ENCODE measurements around the gene UMODL1.

The UMODL1 gene

GRCh38 chr21:42105476-42106315, 34.6 kb downstream of the UMODL1 start:
- no peak overlapping the region for H3K27ac ChIP-seq (ENCODE audit: low read depth, low read length)
- H3K36me3 ChIP-seq (ENCODE audit: control insufficient read depth in 1 of 2, insufficient read depth in 2 of 2, low read length in 2 of 2): no peaks in the 10 kb centered on the region
- H3K9me3 ChIP-seq (ENCODE audit: control insufficient read depth in 1 of 2, low read length in 2 of 2): no peaks in the 10 kb centered on the region
- H3K9ac ChIP-seq (ENCODE audit: low read depth in 1 of 2, low read length in 2 of 2): no peak overlapping the region
- no peak overlapping the region for H3K4me3 ChIP-seq (ENCODE audit: low read depth in 1 of 2, low read length in 2 of 2)
- H3K4me1 ChIP-seq (ENCODE audit: control insufficient read depth in 1 of 2, insufficient read depth in 2 of 2, low read length in 2 of 2): peaks cover 31 to 45% of the 10 kb centered on the region in 2 donors
- H3K27me3 ChIP-seq (ENCODE audit: control insufficient read depth in 1 of 2, insufficient read depth in 2 of 2, low read length in 2 of 2): no peaks in the 10 kb centered on the region

GRCh38 chr21:42106425-42106824, 35.3 kb downstream of the UMODL1 start:
- Histone ChIP-seq H3K9me3 (ENCODE audit: control insufficient read depth in 1 of 2, low read length in 2 of 2) (no peaks in the 10 kb centered on the region), H3K36me3 (ENCODE audit: control insufficient read depth in 1 of 2, insufficient read depth in 2 of 2, low read length in 2 of 2) (no peaks in the 10 kb centered on the region), H3K9ac (ENCODE audit: low read depth in 1 of 2, low read length in 2 of 2) (no peak overlapping the region), H3K27ac (ENCODE audit: low read depth, low read length) (no peak overlapping the region), H3K4me1 (ENCODE audit: control insufficient read depth in 1 of 2, insufficient read depth in 2 of 2, low read length in 2 of 2) (peaks cover 26 to 44% of the 10 kb centered on the region in 2 donors), H3K4me3 (ENCODE audit: low read depth in 1 of 2, low read length in 2 of 2) (no peak overlapping the region), H3K27me3 (ENCODE audit: control insufficient read depth in 1 of 2, insufficient read depth in 2 of 2, low read length in 2 of 2) (no peaks in the 10 kb centered on the region)

- H3K9me3 ChIP-seq (ENCODE audit: control insufficient read depth in 1 of 2, low read length in 2 of 2): no peaks in the 10 kb centered on the region
- H3K9ac ChIP-seq (ENCODE audit: low read depth in 1 of 2, low read length in 2 of 2): no peak overlapping the region
- H3K27me3 ChIP-seq (ENCODE audit: control insufficient read depth in 1 of 2, insufficient read depth in 2 of 2, low read length in 2 of 2): no peaks in the 10 kb centered on the region
- H3K4me3 ChIP-seq (ENCODE audit: low read depth in 1 of 2, low read length in 2 of 2): no peak overlapping the region
- no peak overlapping the region for H3K27ac ChIP-seq (ENCODE audit: low read depth, low read length)
- H3K36me3 ChIP-seq (ENCODE audit: control insufficient read depth in 1 of 2, insufficient read depth in 2 of 2, low read length in 2 of 2): no peaks in the 10 kb centered on the region
- H3K4me1 ChIP-seq (ENCODE audit: control insufficient read depth in 1 of 2, insufficient read depth in 2 of 2, low read length in 2 of 2): peaks cover 18 to 35% of the 10 kb centered on the region in 2 donors
These were observed 36.2 kb downstream of the UMODL1 start for GRCh38 chr21:42107177-42107880.

- H3K9ac ChIP-seq (ENCODE audit: low read depth in 1 of 2, low read length in 2 of 2): no peak overlapping the region
- no peak overlapping the region for H3K27ac ChIP-seq (ENCODE audit: low read depth, low read length)
- no peaks in the 10 kb centered on the region for H3K27me3 ChIP-seq (ENCODE audit: control insufficient read depth in 1 of 2, insufficient read depth in 2 of 2, low read length in 2 of 2)
- H3K36me3 ChIP-seq (ENCODE audit: control insufficient read depth in 1 of 2, insufficient read depth in 2 of 2, low read length in 2 of 2): no peaks in the 10 kb centered on the region
- peaks cover 11 to 29% of the 10 kb centered on the region in 2 donors for H3K4me1 ChIP-seq (ENCODE audit: control insufficient read depth in 1 of 2, insufficient read depth in 2 of 2, low read length in 2 of 2)
- H3K4me3 ChIP-seq (ENCODE audit: low read depth in 1 of 2, low read length in 2 of 2): no peak overlapping the region
- no peaks in the 10 kb centered on the region for H3K9me3 ChIP-seq (ENCODE audit: control insufficient read depth in 1 of 2, low read length in 2 of 2)
These were observed 36.9 kb downstream of the UMODL1 start for GRCh38 chr21:42107881-42108553.

GRCh38 chr21:42108554-42109340, 37.6 kb downstream of the UMODL1 start:
- no peak overlapping the region for H3K27ac ChIP-seq (ENCODE audit: low read depth, low read length)
- H3K9ac ChIP-seq (ENCODE audit: low read depth in 1 of 2, low read length in 2 of 2): no peak overlapping the region
- no peaks in the 10 kb centered on the region for H3K27me3 ChIP-seq (ENCODE audit: control insufficient read depth in 1 of 2, insufficient read depth in 2 of 2, low read length in 2 of 2)
- H3K9me3 ChIP-seq (ENCODE audit: control insufficient read depth in 1 of 2, low read length in 2 of 2): no peaks in the 10 kb centered on the region
- H3K36me3 ChIP-seq (ENCODE audit: control insufficient read depth in 1 of 2, insufficient read depth in 2 of 2, low read length in 2 of 2): no peaks in the 10 kb centered on the region
- no peak overlapping the region for H3K4me3 ChIP-seq (ENCODE audit: low read depth in 1 of 2, low read length in 2 of 2)
- H3K4me1 ChIP-seq (ENCODE audit: control insufficient read depth in 1 of 2, insufficient read depth in 2 of 2, low read length in 2 of 2): peaks cover 4 to 21% of the 10 kb centered on the region in 2 donors

GRCh38 chr21:42109473-42109872, 38.4 kb downstream of the UMODL1 start:
- Histone ChIP-seq H3K4me3 (ENCODE audit: low read depth in 1 of 2, low read length in 2 of 2) (no peak overlapping the region), H3K9me3 (ENCODE audit: control insufficient read depth in 1 of 2, low read length in 2 of 2) (no peaks in the 10 kb centered on the region), H3K27ac (ENCODE audit: low read depth, low read length) (no peak overlapping the region), H3K36me3 (ENCODE audit: control insufficient read depth in 1 of 2, insufficient read depth in 2 of 2, low read length in 2 of 2) (no peaks in the 10 kb centered on the region), H3K4me1 (ENCODE audit: control insufficient read depth in 1 of 2, insufficient read depth in 2 of 2, low read length in 2 of 2) (peaks cover 0 to 17% of the 10 kb centered on the region in 2 donors), H3K27me3 (ENCODE audit: control insufficient read depth in 1 of 2, insufficient read depth in 2 of 2, low read length in 2 of 2) (no peaks in the 10 kb centered on the region), H3K9ac (ENCODE audit: low read depth in 1 of 2, low read length in 2 of 2) (no peak overlapping the region)

GRCh38 chr21:42109873-42110525, 38.9 kb downstream of the UMODL1 start:
- Histone ChIP-seq H3K9me3 (ENCODE audit: control insufficient read depth in 1 of 2, low read length in 2 of 2) (no peaks in the 10 kb centered on the region), H3K27ac (ENCODE audit: low read depth, low read length) (no peak overlapping the region), H3K27me3 (ENCODE audit: control insufficient read depth in 1 of 2, insufficient read depth in 2 of 2, low read length in 2 of 2) (no peaks in the 10 kb centered on the region), H3K4me3 (ENCODE audit: low read depth in 1 of 2, low read length in 2 of 2) (no peak overlapping the region), H3K9ac (ENCODE audit: low read depth in 1 of 2, low read length in 2 of 2) (no peak overlapping the region), H3K36me3 (ENCODE audit: control insufficient read depth in 1 of 2, insufficient read depth in 2 of 2, low read length in 2 of 2) (no peaks in the 10 kb centered on the region), H3K4me1 (ENCODE audit: control insufficient read depth in 1 of 2, insufficient read depth in 2 of 2, low read length in 2 of 2) (peaks cover 0 to 14% of the 10 kb centered on the region in 2 donors)

- no peak overlapping the region for H3K27ac ChIP-seq (ENCODE audit: low read depth, low read length)
- no peak overlapping the region for H3K9ac ChIP-seq (ENCODE audit: low read depth in 1 of 2, low read length in 2 of 2)
- no peak overlapping the region for H3K4me3 ChIP-seq (ENCODE audit: low read depth in 1 of 2, low read length in 2 of 2)
- no peaks in the 10 kb centered on the region for H3K9me3 ChIP-seq (ENCODE audit: control insufficient read depth in 1 of 2, low read length in 2 of 2)
- no peaks in the 10 kb centered on the region for H3K27me3 ChIP-seq (ENCODE audit: control insufficient read depth in 1 of 2, insufficient read depth in 2 of 2, low read length in 2 of 2)
- H3K36me3 ChIP-seq (ENCODE audit: control insufficient read depth in 1 of 2, insufficient read depth in 2 of 2, low read length in 2 of 2): no peaks in the 10 kb centered on the region
- H3K4me1 ChIP-seq (ENCODE audit: control insufficient read depth in 1 of 2, insufficient read depth in 2 of 2, low read length in 2 of 2): peaks cover 0 to 12% of the 10 kb centered on the region in 2 donors
These were observed 39.8 kb downstream of the UMODL1 start for GRCh38 chr21:42110691-42111469.

- H3K4me1 ChIP-seq (ENCODE audit: control insufficient read depth in 1 of 2, insufficient read depth in 2 of 2, low read length in 2 of 2): peaks cover 0 to 12% of the 10 kb centered on the region in 2 donors
- H3K9me3 ChIP-seq (ENCODE audit: control insufficient read depth in 1 of 2, low read length in 2 of 2): no peaks in the 10 kb centered on the region
- no peaks in the 10 kb centered on the region for H3K27me3 ChIP-seq (ENCODE audit: control insufficient read depth in 1 of 2, insufficient read depth in 2 of 2, low read length in 2 of 2)
- no peak overlapping the region for H3K4me3 ChIP-seq (ENCODE audit: low read depth in 1 of 2, low read length in 2 of 2)
- H3K9ac ChIP-seq (ENCODE audit: low read depth in 1 of 2, low read length in 2 of 2): no peak overlapping the region
- H3K27ac ChIP-seq (ENCODE audit: low read depth, low read length): no peak overlapping the region
- H3K36me3 ChIP-seq (ENCODE audit: control insufficient read depth in 1 of 2, insufficient read depth in 2 of 2, low read length in 2 of 2): no peaks in the 10 kb centered on the region
These were observed 40.3 kb downstream of the UMODL1 start for GRCh38 chr21:42111470-42111743.
